HG03469 (cell line): ENCODE data around the gene COG5.
"Not testable (repeated sequence)": the region's sequence is repeated elsewhere in the genome, so short reads cannot be mapped to it uniquely, and the experiment has no call there.

Experiments used
- ATAC-seq: cut with Tn5 transposase; IDR thresholded peaks from one replicate; pipeline ENCODE4 v1.9.1; 2021; ENCODE audit warnings: mild to moderate bottlenecking, moderate library complexity, moderate number of reproducible peaks; ENCODE audit not compliant: unreplicated experiment

Gene COG5

DNA sequence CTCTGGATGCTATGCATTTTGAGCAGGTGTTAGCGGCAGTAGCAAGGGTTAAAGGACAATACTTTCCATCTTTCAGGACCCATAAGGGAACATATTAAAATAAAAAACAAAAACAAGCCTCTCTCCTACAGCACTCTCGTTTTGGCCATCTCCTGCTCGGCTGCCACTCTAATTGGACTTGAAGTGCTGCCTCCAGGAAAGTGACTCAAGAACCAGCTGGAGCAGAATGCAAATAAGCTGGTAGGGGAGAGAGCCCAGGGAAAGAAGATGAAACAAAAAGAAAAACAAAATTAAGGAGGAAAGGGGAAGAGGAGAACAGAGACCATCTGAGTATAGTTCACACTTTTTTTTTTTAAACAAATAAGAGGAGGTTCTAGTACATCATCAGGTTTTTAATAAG is 329.3 kb downstream of the COG5 start:
- no peak for ATAC-seq

DNA sequence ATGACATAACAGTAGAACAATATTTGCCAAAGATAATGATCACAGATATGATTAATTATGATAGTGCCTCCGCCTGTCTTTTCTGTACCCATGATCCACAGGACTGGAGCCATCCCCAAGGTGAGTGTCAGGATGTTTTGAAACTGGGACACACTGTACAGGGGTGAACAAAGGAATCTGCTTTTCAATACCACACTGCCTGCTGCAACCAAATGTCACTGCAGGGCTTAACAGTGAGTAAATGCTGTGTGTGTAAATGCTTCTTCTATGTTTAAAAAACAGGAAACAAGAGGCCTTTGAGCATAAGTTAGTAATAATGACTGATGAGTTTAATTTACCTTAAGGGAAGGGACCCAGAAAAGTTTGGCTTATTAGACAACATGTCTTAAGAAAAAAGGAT is 329.7 kb downstream of the COG5 start:
- no peak for ATAC-seq

DNA sequence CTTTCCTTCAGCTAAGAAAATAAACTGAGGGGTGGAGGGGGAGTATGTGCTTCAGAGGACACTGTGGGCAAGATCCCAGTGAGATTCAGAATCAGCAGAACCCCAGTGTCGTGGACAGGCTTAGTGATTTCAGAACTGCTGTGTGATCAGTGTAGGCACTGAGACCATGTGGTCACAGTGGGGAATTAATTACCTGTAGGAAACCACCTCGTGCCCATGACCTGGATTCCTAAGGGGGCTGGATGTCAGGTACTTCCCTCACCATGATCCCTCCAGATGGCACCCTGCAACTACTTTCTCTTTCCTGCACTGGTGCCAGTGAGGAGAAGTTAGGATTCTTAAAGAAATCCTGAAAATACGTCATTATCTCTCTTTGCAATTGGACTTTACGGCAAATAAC is 330.5 kb downstream of the COG5 start:
- ATAC-seq, result no peak

DNA sequence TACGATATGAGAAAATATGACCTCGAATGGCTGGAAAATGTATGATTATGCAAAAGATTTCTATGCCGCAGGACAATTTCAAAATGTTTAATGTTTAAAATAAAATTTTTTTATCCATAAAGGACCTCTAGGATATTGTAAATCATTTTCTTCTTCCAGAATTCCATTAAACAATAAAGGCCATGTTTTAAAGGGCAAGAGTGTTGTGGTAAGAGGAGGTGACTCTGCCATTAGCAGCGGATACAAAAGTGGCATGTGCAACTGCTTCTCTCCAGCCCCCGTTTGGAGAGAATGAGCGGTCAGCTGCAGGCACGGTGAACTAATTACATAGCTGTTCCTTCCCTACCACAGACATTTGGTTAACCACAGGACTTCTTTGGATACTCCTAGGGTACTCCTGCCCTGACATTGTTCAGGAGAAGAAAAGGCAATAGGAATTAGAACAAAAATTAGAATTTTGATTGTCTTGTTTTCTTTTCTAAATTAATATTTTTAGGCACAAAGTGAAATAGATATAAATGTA is 331.1 kb downstream of the COG5 start:
- no peak for ATAC-seq

DNA sequence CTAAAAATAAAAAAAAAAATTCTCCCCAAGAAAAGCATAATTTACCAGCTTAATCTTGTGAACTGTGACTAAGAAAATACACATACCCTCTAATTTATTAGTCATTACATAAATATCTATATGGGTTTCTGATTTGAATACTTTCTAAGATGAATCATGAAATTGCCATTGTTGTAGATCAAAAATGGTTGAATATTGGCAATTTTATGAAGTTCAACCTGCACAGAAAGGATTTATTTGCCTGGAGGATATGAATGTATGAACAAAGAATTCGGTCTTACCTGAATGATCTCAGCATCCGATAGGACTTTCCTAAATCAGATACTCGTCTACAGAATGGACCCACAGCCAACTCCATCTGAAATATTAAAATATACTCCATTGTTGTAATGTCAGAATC is 333.4 kb downstream of the COG5 start:
- no peak for ATAC-seq

DNA sequence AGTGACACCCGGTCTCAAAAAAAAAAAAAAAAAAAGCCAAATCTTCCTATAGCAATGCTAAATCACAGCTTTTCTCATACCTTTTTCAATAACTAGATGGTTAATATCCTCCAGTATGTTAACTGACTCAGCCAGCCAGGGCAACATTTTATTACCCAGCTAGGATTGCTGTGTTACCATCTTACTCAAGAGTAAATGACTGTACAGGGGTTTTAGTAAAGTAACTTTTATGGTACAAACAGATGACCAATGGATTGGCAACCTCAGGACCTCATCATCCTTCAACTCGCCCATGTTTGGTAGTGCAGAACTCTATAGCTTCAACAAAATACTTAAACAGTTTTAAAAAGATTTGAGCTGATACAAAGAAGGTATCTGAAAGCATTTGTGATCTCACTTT is 335.4 kb downstream of the COG5 start:
- no peak for ATAC-seq

DNA sequence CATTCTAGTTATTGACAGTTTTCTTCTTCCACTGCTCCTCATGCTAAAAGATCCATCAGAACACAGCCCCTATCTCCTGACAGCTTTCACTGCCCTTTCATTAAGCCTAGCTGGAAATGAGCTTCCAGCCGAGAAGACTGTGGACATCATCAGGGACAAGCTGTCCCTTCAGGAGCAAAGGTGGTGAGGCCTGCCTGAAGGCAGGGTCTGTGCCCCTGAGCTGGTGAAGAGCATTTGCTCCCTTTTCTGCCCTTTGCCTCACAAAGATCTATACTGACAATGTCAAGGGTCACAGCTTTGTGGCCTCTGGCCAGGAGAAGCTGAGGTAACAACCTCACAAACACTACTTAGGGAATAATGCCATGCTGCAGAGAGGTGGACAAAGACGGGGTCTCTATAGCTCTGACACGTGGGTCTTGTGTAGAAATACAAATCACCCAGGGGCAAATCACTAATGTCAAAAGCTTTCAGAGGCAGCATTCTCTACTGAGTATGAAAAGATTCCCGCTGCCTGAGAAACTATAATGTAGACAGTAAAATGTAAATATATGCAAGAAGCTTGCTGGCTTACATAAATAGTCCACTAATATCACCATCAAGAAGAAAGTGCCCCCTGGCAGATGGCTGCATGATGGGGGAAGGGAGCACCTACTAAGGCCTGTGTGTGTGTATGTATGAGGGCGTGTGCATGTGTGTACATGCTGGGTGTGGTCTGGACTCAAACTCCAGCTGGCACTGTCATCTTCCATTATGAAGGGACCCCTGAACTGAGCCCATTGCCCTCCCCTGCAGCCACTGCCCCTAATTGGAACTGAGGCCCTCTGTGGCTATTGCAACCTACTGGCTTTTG is 339.1 kb downstream of the COG5 start:
- no peak for ATAC-seq

DNA sequence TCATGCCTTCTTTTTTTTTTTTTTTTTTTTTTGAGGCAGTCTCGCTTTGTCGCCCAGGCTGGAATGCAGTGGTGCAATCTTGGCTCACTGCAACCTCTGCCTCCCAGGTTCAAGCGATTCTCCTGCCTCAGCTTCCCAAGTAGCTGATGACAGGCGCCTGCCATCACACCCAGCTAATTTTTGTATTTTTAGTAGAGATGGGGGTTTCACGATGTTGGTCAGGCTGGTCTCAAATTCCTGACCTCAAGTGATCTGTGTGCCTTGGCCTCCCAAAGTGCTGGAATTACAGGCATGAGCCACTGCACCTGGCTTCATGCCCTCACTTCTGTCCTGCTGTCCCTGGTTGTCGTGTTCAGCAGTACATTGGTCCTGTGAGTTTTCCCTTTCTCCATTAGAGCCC is 342.9 kb downstream of the COG5 start:
- ATAC-seq, result not testable (repeated sequence)

DNA sequence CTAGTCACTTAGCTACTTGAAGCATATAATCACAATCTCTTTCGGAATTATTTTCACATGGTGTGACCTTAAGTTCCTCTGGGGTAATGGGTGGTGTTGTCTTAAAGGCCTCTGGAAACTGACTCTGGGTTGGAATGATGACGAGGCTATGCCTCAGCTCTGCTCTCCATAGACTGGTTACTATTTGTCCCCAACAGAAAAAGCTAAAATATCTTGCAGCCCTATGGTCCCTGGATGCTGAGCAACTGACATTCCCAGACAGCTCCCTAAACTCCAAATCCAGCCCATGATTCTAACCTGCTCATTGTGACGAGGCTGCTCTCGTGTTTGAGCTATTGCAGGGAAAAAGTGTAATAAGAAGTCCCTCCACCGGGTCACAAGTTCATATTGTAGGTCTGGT is 343.4 kb downstream of the COG5 start:
- ATAC-seq, result no peak

DNA sequence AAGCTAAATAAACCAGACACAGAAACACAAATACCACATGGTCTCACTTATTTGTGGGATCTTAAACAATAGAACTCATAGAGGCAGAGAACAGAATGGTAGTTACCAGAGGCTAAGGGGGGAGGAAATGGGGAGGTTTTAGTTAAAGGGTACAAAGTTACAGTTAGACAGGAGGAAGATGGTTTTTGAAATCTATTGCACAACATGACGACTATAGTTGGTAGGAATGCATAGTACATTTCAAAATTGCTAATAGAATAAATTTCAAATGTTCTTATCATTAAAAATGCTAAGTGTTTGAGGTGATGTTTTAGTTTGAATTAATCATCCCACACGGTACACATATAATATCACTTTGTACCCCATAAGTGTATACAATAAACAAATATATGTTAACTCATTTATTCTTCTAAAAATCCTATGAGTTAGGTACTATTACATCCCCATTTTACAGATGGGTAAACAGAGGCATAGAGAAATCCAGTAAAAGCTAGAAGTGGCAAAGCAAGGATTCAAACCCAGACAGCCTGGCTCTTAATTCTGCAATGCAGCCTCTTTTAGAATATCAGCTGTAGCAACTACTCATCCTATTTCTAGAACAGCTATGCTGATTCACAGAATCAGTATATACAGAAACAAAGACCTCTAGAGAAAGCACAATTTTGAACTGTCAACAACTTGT is 344.0 kb downstream of the COG5 start:
- ATAC-seq, result no peak

DNA sequence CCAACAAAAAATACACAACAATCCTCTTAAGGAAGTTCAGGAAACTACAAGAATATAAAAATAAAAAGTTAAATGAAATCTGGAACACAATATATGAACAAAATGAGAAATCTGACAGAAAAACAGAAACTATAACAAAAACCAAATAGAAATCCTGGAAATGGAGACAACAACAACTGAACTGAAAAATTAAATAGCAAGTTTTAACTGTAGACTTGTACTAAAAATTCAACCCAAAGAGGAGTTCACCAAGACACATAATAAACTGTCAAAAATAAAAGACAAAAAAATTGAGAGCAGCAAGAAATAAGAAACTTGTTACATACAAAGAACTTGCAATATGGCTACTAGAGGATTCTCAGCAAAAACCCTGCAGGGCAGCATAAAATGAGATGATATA is 349.8 kb downstream of the COG5 start:
- no peak for ATAC-seq

DNA sequence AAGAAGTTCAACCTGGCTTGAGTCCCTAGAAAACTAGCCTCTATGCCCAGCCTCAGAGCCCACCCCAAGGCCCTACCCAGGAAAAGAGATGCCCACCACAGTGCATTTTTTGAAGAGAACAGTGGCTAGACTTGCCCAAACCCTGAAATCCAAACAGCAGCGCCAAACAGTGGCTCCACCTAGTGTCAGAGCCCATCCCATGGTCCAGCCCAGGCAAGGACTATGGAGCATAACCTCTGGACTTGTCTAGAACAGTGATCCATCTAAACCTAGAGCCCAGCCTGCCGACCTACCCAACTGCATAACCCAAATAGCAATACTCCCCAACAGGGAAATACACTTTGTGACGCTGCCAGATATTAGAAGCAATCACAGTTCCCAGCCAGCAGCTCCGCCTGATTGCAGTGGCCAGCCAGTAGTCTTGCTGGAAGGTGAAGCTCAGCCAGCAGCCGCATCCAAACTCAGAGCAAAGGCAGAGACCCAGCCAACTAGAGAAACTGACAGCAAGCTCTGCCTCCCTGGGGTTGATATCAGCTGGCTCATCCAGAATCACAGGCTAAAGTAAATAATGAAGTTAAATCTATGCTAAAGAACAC is 350.4 kb downstream of the COG5 start:
- no peak for ATAC-seq

DNA sequence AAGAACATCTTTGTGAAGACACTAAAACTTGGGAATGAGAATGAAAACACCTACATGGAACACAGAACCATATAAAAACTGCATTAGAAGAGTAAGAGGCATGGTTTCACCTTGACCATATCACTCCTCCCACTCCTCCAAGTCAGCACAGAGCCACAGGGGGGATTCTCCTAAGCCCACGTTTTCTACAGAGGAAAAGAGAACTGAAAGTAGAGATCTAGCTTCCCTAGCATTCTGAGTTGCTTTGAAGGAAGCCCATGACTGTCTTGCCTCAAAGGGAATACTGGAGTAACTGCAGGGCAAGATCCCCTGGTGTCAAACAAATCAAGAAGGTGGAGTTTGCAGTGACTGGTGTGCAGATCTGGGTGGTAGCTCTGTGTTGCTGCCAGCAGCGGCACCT is 351.0 kb downstream of the COG5 start:
- ATAC-seq, result no peak

DNA sequence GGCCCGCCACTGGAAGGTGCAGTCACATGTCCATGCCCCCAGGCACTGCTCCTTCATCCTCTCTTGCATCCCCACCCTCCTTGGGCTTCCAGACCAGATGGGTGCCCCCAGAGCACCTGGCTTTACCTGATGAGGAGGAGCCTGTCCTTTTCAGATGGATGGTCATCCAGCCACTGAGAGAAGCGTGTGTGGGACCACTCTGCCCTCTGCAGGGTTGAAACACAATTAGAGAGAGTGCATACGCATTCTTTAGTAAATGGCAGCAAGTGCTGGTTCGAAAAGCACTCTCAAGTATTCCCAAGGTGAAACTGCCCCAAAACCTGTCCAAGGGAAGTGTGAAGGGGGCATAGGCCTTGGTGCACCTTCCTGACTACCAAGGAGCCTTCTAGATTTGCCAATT is 353.3 kb downstream of the COG5 start:
- ATAC-seq, result no peak

DNA sequence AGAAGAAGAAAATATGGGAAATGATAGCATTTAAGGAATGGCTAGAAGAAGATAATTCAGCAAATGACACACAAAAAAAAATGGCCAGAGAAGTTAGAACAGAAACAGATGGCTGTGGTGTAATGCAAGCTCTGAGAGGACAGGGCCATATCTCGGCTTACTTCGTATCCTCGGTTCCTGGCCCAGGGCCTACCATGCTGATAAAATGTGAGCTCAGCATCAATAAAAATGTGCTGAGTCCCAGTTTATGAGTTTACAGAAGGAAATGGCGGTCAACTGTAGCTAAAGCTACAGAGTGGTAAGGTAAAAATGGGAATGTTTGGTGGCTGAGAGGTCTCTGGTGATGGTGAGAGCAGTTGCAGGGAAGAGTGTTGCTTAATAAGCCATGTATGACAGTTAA is 354.2 kb downstream of the COG5 start:
- no peak for ATAC-seq

DNA sequence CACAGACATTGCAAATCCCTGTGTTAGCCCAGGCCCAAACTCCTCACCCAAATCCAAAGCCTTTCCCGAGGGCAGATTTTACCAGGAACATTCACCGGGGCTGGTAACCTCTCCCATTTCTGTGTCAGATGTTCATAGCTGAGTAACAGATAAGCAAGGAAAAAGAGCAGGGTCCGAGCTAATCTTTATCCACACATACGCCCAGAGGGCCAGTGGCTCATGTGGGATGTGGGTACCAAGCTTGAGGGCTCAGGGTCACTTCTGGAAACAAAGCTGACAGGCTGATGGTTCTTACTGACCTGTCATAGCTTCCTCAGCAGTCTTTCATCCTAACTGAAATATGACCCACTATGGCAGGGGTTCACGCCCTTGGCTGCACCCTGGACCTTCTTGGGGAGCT is 355.2 kb downstream of the COG5 start:
- ATAC-seq, result no peak

DNA sequence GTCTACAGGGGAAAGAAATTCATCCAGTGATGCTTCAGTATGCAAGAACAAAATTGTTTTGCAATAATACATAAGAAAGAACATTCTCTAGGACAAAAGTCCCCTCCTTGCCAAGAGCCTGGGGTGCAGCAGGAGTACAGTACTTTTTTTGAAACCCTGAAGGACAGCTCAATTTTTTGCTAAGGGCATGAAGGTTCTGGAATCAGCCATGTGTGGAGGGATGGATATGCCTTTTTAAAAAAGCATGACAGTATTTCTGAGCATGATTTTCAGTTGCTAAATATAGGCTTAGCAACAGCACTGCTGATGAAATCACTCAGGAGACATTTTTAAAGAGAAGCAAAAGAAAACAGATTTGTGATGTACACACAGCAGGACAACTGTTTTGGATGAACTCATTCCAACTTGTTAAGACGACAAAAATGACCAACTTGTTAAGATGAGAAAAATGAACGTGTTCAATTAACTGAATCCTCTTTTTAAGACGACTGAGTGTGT is 355.6 kb downstream of the COG5 start:
- ATAC-seq, result no peak

DNA sequence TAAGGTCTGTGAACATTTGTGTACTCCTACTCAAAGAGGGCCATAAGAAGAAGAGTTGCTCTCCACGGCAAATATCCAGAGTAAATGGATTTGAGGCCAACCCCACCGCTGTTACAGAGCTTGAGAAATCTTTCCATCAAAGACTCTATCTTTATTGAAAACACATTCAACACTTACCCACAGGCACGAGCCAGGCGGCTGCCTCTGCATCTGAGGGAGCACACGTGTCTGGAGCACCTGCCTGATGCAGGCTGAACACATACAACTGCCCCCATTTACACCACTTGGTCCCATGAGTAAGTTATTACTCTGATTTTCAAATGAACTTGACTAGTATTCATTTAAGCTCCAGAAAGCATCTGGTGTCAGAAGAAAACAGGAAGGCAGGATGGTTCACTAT is 356.3 kb downstream of the COG5 start:
- ATAC-seq, result no peak

DNA sequence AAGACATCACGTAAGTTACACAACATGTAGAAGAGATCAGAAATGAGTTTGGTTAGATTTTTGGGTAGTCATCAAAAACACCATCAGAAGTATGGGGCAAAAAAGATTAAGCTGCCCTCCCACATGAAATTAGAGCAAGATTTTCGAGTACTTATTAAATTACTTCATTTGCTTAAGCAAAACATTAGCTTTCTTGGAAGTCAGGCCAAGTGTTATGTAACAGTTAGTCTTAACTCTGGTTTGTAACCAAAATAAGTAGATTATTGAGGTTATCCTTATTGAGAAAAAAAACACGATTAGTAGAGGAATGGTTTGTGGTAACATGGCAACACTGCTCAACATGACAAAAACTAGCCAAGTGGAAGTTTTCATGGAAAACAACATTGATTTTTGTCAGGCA is 357.0 kb downstream of the COG5 start:
- ATAC-seq, result no peak

DNA sequence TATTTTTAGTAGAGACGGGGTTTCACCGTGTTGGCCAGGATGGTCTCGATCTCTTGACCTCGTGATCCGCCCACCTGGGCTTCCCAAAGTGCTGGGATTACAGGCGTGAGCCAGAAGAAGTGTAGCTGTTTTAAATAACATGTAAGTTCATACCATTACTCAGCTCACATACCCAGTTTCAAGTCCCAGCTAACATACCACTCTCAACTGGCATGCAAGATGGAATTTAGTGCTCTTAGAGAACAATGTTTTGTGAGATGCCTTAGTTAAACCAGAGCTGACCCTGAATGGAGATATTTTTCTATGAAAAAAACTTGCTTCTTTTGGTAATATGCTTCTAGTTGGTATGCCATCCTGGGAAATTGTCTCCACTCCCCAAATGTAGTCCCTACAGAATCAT is 357.6 kb downstream of the COG5 start:
- no peak for ATAC-seq

DNA sequence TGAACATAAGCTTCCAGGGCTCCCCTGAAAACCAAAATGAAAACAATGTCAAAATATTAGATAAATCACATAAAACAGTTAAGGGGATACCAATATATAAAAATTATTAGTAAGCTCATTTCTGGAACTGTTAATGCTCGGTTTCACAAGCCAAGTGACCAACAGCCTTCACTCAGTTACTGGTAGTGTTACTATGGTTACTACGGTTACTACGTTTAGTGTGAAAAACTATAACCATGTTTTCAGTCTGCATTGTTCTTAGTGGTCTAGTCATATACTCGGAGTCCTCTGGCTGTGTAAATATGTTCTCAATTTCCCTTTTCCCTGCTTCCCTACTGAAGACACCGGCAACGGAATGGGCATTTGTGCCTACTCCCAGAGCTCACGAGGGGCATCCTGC is 360.1 kb downstream of the COG5 start:
- ATAC-seq, result no peak
